CD4-positive, alpha-beta T cell treated with Interferon gamma for 1 hour (primary cell): ENCODE data around the gene ZBTB7C.

Experiments
- DNase-seq: peaks from one replicate; pipeline ENCODE4 v3.0.0-alpha.2; 2020

ZBTB7C gene

DNA sequence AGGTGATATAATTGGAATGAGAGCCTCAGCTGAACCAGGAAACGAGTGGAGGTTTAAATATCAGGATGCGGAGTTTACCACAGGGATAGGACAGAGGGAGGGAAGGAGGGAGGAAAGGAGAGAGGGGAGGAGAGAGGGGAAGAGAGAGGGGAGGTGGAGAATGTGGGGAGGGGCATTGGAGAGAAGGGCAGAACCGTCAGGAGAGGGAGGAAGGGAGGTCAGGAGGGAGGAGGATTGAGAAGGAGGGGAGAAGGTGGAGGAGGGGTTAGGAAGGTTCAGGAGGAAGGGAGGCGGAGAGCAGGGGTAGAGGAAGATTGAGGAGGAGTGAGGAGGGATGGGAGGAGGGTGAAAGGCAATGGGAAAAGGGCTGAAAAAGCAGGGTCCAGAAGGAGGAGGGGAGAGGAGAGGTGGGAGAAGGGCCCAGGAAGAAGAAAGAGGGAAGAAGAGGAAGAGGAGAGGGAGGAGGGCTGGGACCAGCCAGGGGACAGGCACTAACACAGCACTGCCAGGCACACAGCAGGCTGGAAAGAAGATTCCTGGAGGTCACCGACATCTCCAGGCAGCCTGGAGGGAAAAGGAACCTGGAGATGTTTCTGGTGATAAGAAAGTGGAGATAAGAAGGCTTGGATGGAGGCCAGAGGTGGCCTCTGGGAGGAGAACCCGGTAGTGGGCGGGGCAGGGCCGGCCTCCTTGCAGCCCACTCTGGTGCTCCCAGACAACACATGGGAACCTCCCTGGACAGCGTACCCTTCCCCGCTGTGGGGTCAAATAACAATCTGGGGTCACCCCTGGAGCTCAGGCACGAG, 302.0 kb downstream of the ZBTB7C start:
- no peak for DNase-seq

DNA sequence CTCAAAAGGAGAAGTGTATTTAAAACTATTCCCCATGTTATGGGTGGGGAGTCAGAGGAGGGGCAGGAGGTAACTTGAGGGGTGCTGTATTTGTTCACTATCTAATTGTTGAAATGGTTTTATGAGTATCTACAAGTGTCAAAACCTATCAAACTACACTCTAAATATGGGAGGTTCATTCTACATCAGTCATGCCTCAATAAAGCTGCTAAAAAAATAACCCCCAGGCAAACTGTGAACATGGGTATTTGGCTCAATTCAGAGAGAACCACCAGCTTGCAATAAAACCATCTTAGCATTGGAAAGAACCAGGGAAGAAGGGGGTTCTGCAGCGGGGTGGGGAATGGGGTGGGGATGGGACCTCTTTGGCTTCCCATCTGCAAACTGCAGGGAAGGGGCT, 302.7 kb downstream of the ZBTB7C start:
- no peak for DNase-seq

- DNase-seq = no peak
Measured at GRCh38 chr18:48105317-48105716, 303.9 kb downstream of the ZBTB7C start.

GRCh38 chr18:48104705-48105104, 304.5 kb downstream of the ZBTB7C start:
- no peak for DNase-seq

DNA sequence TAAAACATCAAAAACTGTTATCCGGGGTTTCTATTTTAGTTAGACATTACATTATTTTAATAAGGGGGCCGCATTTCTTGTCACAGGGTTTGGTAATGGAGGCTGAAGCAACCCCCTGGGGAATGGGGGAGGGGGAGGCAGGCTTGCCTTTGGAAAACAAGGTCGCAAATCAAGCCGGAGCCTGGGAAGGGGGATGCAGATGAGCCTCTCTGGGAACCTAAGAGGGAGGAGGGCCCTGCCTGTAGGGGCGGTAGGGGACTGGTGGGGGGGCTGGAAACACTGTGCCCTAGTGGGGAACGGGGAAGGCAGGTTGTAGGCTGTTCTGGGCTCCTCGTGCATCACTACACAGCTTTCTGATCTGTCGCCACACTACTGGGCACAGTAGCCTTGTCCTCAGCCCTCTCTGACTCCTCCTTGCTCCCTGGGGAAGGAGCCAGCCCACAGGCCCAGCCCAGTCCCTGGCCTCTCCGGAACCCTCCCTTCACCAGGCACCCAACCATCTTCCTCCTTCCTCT, 308.5 kb downstream of the ZBTB7C start:
- no peak for DNase-seq

GRCh38 chr18:48100165-48100575, 309.0 kb downstream of the ZBTB7C start:
- DNase-seq = no peak

DNA sequence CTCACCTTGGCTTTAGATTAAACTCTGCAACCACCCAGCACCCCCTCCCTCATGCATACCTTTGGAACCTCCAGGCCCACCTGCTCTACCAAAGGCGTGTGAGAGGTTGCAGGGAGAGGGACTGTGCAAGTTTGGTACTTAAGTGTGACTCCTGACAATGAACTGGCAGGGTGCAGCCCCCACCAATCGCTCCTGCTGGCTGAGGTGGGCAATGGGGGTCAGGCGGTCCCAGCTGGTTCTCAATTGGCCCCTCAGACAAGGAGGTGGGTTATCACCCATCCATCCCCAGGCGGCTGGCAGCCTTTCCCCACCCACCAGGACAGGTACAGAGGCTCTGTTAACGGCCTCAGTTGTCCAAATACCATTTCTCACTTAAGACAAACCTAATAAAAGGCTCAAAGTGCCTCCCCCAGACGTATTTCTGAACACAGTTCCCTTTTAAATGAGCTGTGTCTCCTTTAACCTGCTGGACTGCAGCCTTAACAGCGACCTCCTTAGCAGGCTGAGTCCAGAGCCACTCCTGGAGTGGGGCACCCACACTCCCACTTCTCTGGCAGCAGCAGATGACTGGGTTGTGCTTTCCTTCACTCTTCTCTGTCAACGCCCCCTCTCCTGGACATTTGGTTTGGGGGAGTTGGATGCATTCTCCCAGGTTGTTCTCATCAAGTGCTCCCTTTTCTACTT, 309.6 kb downstream of the ZBTB7C start:
- no peak for DNase-seq

- no peak for DNase-seq
Measured at GRCh38 chr18:48098538-48098937, 310.6 kb downstream of the ZBTB7C start.

GRCh38 chr18:48098007-48098406, 311.2 kb downstream of the ZBTB7C start:
- no peak for DNase-seq

DNA sequence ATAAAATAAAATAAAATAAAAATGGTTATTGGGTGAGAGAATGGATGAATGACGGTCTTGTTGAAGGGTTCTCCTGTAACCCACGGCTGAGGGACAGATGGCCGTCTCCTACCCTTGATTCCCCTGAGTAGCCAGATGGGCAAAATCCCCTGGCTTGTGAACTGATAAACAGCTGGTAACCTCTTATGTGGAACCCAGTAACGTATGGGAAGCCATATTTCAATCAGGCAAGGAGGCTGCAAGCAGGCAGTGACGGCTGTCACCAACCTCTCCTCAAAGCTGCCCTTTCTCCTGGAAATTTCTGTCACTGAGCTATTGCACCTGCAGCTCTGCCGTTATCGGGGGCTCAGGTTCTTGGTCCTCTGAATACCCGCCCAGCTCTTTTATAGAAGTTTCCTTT, 313.5 kb downstream of the ZBTB7C start:
- DNase-seq = no peak

GRCh38 chr18:48093104-48093503, 316.1 kb downstream of the ZBTB7C start:
- DNase-seq = no peak

GRCh38 chr18:48091869-48092497, 317.2 kb downstream of the ZBTB7C start:
- DNase-seq = no peak

GRCh38 chr18:48090702-48091101, 318.5 kb downstream of the ZBTB7C start:
- DNase-seq = no peak

GRCh38 chr18:48090021-48090420, 319.2 kb downstream of the ZBTB7C start:
- DNase-seq = no peak

DNA sequence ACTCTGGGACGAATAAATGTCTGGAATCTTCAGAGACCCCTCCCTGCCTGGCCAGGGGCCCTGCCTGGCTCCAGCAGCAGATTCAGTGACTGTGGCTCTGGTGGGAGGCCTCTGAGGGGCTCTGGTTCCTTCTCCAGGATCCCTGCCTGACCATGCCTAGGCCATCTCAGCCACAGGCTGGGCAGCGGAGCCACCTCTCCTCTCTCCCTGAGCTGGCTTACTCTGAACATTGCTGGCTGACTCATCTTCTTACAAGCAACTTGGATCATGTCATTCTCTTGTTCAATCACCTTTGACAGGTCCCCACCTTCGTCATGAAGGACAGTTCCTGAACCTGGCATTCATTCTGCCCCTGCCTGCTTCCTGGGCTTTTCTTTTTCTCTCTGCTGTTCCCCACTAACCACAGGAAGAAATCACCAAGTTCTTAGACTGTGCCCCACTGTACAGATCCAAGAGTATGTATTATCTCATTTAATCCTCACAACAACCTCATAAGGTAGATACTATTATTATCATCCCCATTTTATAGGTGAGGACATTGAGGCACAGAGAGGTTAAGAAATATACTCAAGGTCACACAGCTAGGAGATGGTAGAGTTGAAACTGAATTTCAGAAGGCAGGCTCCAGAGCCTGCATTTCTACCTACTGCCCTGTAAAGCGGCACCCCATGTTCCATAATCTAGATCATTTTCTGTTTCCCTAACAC, 323.2 kb downstream of the ZBTB7C start:
- DNase-seq = no peak

DNA sequence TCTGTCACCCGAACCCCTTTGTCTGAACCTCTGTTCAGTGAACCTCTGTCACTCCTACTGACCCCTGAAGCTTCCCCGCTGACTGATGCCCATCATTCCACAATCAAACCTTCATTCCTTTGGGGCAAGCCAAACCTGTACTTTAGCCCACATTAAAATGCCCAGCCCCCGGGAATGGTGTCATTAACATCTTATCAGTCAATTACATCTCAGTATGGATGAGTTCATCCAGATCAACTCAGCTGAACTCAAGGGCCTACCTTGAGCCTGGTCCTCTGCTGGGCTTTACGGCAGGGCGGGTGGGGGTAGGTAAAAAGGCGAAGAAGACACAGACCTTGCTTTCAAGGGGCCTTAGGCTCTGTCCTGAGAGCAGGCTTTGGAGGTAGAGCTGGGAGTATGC, 324.3 kb downstream of the ZBTB7C start:
- DNase-seq = no peak

GRCh38 chr18:48084041-48084757, 325.0 kb downstream of the ZBTB7C start:
- no peak for DNase-seq

GRCh38 chr18:48080546-48080945, 328.6 kb downstream of the ZBTB7C start:
- DNase-seq = no peak

DNA sequence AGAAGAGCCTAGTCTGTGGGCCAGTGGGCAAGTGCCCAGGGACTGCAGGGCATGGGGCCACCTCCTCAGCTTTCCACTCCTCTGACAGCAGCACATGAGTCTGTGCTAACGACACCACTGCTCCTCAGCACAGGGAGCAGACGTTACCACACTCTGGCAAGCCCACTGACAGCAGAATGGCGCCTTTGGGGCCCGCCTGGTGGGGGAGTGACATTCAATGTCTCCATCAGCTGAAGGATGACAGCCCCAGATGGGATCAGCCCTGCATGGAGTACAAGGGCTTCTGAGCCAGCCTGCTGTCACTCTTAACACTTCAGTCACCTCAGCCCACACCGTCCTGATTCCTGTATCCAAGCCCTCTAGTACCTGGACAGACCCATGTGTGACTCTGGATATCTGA, 329.3 kb downstream of the ZBTB7C start:
- DNase-seq = no peak

DNA sequence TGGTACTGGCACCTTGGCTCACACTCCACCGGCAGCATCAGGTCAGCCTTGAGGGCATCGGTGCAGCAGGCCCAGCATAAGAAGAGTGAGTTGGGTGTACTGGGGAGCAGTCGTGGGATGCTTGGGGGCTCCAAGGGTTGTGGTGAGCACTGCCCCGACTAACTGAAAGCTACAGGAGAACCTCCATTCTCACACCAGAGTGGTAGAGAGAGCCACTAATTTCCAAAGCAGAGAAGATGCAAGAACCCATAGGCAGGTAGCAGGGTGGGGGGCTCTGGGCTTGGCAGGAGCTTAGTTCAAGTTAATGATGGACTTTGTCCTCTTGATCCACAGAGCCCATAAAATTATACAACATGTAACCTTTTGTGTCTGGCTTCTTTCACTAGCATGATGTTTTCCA, 330.7 kb downstream of the ZBTB7C start:
- DNase-seq = no peak

GRCh38 chr18:48077291-48077690, 331.9 kb downstream of the ZBTB7C start:
- DNase-seq = no peak

GRCh38 chr18:48076461-48076860, 332.7 kb downstream of the ZBTB7C start:
- no peak for DNase-seq

GRCh38 chr18:48075707-48076093, 333.5 kb downstream of the ZBTB7C start:
- no peak for DNase-seq
